Subcutaneous abdominal adipose tissue (tissue), 5 donors: ENCODE data around the gene KLHL2.
"Not testable (repeated sequence)": the region's sequence is repeated elsewhere in the genome, so short reads cannot be mapped to it uniquely, and the experiment has no call there.

ENCODE experiments used
- H3K27ac ChIP-seq: one replicate; pipeline ENCODE4 v1.7.0; 2013; ENCODE audit warnings: low read depth, mild to moderate bottlenecking, inconsistent platforms, low read length, moderate library complexity
- H3K27me3 ChIP-seq, 5 donors: one replicate each; pipeline ENCODE4 v1.7.0; 2013; ENCODE audit warnings: low read length in 5 of 5, inconsistent platforms in 1 of 5; ENCODE audit not compliant: control insufficient read depth in 5 of 5, insufficient read depth in 4 of 5
- H3K36me3 ChIP-seq, 5 donors: one replicate each; pipeline ENCODE4 v1.7.0; 2013; ENCODE audit warnings: low read length in 5 of 5; ENCODE audit not compliant: control insufficient read depth in 5 of 5, insufficient read depth in 5 of 5
- H3K4me1 ChIP-seq, 5 donors: one replicate each; pipeline ENCODE4 v1.7.0; 2013; ENCODE audit warnings: low read length in 5 of 5, mild to moderate bottlenecking in 3 of 5, moderate library complexity in 1 of 5; ENCODE audit not compliant: control insufficient read depth in 5 of 5, insufficient read depth in 5 of 5
- H3K4me3 ChIP-seq, 5 donors: one replicate each; pipeline ENCODE4 v1.7.0; 2013; ENCODE audit warnings: low read length in 5 of 5, low read depth in 1 of 5
- H3K9ac ChIP-seq, 5 donors: one replicate each; pipeline ENCODE4 v1.7.0; 2013; ENCODE audit warnings: low read length in 5 of 5, mild to moderate bottlenecking in 4 of 5, moderate library complexity in 3 of 5
- H3K9me3 ChIP-seq, 5 donors: one replicate each; pipeline ENCODE4 v1.7.0; 2013; ENCODE audit warnings: low read length in 5 of 5; ENCODE audit not compliant: control insufficient read depth in 5 of 5
- donor health status: healthy.
- donor health status: healthy.
- donor health status: healthy.
- donor health status: healthy.
- donor health status: healthy.

Gene KLHL2

GRCh38 chr4:165254771-165255170 lies 47.4 kb downstream of the KLHL2 start:
- not testable (repeated sequence) for H3K4me3 ChIP-seq, H3K9ac ChIP-seq, H3K27me3 ChIP-seq, H3K27ac ChIP-seq, H3K36me3 ChIP-seq, H3K9me3 ChIP-seq
- H3K4me1 ChIP-seq, result peaks cover 0 to 10% (median 0%) of the 10 kb centered on the region in 5 donors

GRCh38 chr4:165255439-165255838 lies 48.1 kb downstream of the KLHL2 start:
- H3K27me3 ChIP-seq, H3K9me3 ChIP-seq, H3K36me3 ChIP-seq, H3K27ac ChIP-seq, H3K4me3 ChIP-seq, H3K9ac ChIP-seq: not testable (repeated sequence)
- peaks cover 0 to 10% (median 0%) of the 10 kb centered on the region in 5 donors for H3K4me1 ChIP-seq

GRCh38 chr4:165256074-165256659 lies 48.8 kb downstream of the KLHL2 start:
- H3K27me3 ChIP-seq, H3K9me3 ChIP-seq, H3K9ac ChIP-seq, H3K27ac ChIP-seq, H3K4me3 ChIP-seq, H3K36me3 ChIP-seq: not testable (repeated sequence)
- H3K4me1 ChIP-seq, result peaks cover 0 to 10% (median 0%) of the 10 kb centered on the region in 5 donors

GRCh38 chr4:165259776-165260175 lies 52.4 kb downstream of the KLHL2 start:
- H3K4me3 ChIP-seq, H3K27ac ChIP-seq, H3K36me3 ChIP-seq, H3K27me3 ChIP-seq, H3K9me3 ChIP-seq, H3K9ac ChIP-seq: not testable (repeated sequence)
- H3K4me1 ChIP-seq, result peaks cover 0 to 10% (median 0%) of the 10 kb centered on the region in 5 donors

- not testable (repeated sequence) for H3K36me3 ChIP-seq, H3K9me3 ChIP-seq, H3K9ac ChIP-seq, H3K4me3 ChIP-seq, H3K27me3 ChIP-seq, H3K4me1 ChIP-seq, H3K27ac ChIP-seq
Measured at GRCh38 chr4:165262306-165262705, 54.9 kb downstream of the KLHL2 start.

- H3K4me1 ChIP-seq, H3K27ac ChIP-seq, H3K4me3 ChIP-seq, H3K9me3 ChIP-seq, H3K9ac ChIP-seq, H3K36me3 ChIP-seq, H3K27me3 ChIP-seq: not testable (repeated sequence)
Measured at GRCh38 chr4:165263466-165263865, 56.1 kb downstream of the KLHL2 start.

- H3K4me3 ChIP-seq, H3K9me3 ChIP-seq, H3K27me3 ChIP-seq, H3K4me1 ChIP-seq, H3K9ac ChIP-seq, H3K27ac ChIP-seq, H3K36me3 ChIP-seq: not testable (repeated sequence)
Measured at GRCh38 chr4:165269931-165270330, 62.6 kb downstream of the KLHL2 start.

- H3K4me1 ChIP-seq, H3K4me3 ChIP-seq, H3K9ac ChIP-seq, H3K27me3 ChIP-seq, H3K27ac ChIP-seq, H3K9me3 ChIP-seq: not testable (repeated sequence)
- peaks cover 0 to 15% (median 0%) of the 10 kb centered on the region in 5 donors for H3K36me3 ChIP-seq
Measured at GRCh38 chr4:165273443-165273842, 66.1 kb downstream of the KLHL2 start.

GRCh38 chr4:165275357-165275756 lies 68.0 kb downstream of the KLHL2 start:
- peaks cover 0 to 15% (median 0%) of the 10 kb centered on the region in 5 donors for H3K36me3 ChIP-seq
- H3K4me3 ChIP-seq, H3K27me3 ChIP-seq, H3K9ac ChIP-seq, H3K27ac ChIP-seq, H3K9me3 ChIP-seq, H3K4me1 ChIP-seq: not testable (repeated sequence)

- not testable (repeated sequence) for H3K4me1 ChIP-seq, H3K4me3 ChIP-seq, H3K27ac ChIP-seq, H3K9me3 ChIP-seq, H3K9ac ChIP-seq, H3K27me3 ChIP-seq
- H3K36me3 ChIP-seq, result peaks cover 0 to 11% (median 0%) of the 10 kb centered on the region in 5 donors
Measured at GRCh38 chr4:165279531-165279930, 72.2 kb downstream of the KLHL2 start.

GRCh38 chr4:165284697-165285096 lies 77.3 kb downstream of the KLHL2 start:
- not testable (repeated sequence) for H3K9ac ChIP-seq, H3K27ac ChIP-seq, H3K9me3 ChIP-seq

More at GRCh38 chr4:165284697-165285096, 77.3 kb downstream of the KLHL2 start:
- H3K36me3 ChIP-seq, H3K27me3 ChIP-seq, H3K4me3 ChIP-seq: not testable (repeated sequence)
- peaks cover 0 to 13% (median 10%) of the 10 kb centered on the region in 5 donors for H3K4me1 ChIP-seq
